Measurements from ENCODE around the gene TBC1D9B. TPM values are rescaled to one million over a fixed set of nuclear protein-coding genes. Genes with fewer than 3 reads are reported as not detected.

The TBC1D9B gene
- total and polyA plus RNA-seq, 9 of the 15 experiments (the other 6 are each of a cell fraction or from before 2014, with no cell fraction given): 2.9 to 59.1 (median 33.5) TPM

DNA sequence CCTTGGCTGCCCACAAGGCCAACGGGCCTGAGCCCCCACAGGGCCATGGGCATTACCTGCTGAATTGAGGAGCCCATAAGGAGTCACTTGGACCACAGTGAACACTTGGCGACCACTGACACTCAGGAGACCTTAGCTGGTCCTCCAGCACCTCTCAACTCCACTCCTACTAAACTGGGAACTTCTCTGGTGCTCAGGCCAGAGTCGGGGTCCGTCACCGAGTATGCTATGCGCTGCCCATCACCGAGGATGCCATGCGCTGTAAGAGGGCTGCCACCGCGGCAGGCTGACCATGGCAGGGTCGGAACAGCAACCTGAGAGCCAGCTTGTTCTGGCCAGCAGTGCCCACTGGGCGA, 87.6 kb downstream of the TBC1D9B start (continued):
- peak; percentile 80; the same call in 1 of the 2 replicates for TF ChIP-seq MTF1 (CRISPR knock-in tag; IDR thresholded peaks at IDR 0.05; ENCODE audit: borderline replicate concordance)
- TF ChIP-seq NCOA4 (IDR thresholded peaks at IDR 0.05; ENCODE audit: partially characterized antibody): no peak
- no peak for TF ChIP-seq SMAD1 (IDR thresholded peaks at IDR 0.05; ENCODE audit: low read depth, low read length, partially characterized antibody)
- no peak for TF ChIP-seq DDX20 (tag; IDR thresholded peaks at IDR 0.05; ENCODE audit: low read depth)
- TF ChIP-seq, protein P1, sequence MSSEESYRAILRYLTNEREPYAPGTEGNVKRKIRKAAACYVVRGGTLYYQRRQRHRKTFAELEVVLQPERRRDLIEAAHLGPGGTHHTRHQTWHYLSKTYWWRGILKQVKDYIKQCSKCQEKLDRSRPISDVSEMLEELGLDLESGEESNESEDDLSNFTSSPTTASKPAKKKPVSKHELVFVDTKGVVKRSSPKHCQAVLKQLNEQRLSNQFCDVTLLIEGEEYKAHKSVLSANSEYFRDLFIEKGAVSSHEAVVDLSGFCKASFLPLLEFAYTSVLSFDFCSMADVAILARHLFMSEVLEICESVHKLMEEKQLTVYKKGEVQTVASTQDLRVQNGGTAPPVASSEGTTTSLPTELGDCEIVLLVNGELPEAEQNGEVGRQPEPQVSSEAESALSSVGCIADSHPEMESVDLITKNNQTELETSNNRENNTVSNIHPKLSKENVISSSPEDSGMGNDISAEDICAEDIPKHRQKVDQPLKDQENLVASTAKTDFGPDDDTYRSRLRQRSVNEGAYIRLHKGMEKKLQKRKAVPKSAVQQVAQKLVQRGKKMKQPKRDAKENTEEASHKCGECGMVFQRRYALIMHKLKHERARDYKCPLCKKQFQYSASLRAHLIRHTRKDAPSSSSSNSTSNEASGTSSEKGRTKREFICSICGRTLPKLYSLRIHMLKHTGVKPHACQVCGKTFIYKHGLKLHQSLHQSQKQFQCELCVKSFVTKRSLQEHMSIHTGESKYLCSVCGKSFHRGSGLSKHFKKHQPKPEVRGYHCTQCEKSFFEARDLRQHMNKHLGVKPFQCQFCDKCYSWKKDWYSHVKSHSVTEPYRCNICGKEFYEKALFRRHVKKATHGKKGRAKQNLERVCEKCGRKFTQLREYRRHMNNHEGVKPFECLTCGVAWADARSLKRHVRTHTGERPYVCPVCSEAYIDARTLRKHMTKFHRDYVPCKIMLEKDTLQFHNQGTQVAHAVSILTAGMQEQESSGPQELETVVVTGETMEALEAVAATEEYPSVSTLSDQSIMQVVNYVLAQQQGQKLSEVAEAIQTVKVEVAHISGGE (CRISPR knock-in tag; IDR thresholded peaks at IDR 0.05): no peak
- no peak for TF ChIP-seq ZNF124 (CRISPR knock-in tag; IDR thresholded peaks at IDR 0.05)
- no peak for TF ChIP-seq ZNF347 (CRISPR knock-in tag; IDR thresholded peaks at IDR 0.05; ENCODE audit: low read depth)
- TF ChIP-seq SRSF3 (IDR thresholded peaks at IDR 0.05; ENCODE audit: insufficient read depth, low read length): 0 out of 2 replicates have a peak, but pooled peaks have one; percentile 15
- TF ChIP-seq DPF2 (IDR thresholded peaks at IDR 0.05): no peak
- no peak for TF ChIP-seq SAFB2 (IDR thresholded peaks at IDR 0.05; ENCODE audit: borderline replicate concordance, low read depth, low read length, severe bottlenecking)
- TF ChIP-seq, protein P2, sequence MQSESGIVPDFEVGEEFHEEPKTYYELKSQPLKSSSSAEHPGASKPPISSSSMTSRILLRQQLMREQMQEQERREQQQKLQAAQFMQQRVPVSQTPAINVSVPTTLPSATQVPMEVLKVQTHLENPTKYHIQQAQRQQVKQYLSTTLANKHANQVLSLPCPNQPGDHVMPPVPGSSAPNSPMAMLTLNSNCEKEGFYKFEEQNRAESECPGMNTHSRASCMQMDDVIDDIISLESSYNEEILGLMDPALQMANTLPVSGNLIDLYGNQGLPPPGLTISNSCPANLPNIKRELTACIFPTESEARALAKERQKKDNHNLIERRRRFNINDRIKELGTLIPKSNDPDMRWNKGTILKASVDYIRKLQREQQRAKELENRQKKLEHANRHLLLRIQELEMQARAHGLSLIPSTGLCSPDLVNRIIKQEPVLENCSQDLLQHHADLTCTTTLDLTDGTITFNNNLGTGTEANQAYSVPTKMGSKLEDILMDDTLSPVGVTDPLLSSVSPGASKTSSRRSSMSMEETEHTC (IDR thresholded peaks at IDR 0.05): no peak
- no peak for TF ChIP-seq TBP (optimal IDR thresholded peaks at IDR 0.05; ENCODE audit: low read depth, low read length)
- no peak for TF ChIP-seq TCF7L2 (IDR thresholded peaks at IDR 0.05; ENCODE audit: low read depth, low read length)
- TF ChIP-seq TOE1 (IDR thresholded peaks at IDR 0.05; ENCODE audit: borderline replicate concordance): no peak
- TF ChIP-seq TOE1 (CRISPR knock-in tag; IDR thresholded peaks at IDR 0.05; ENCODE audit: borderline replicate concordance, low read depth): no peak
- TF ChIP-seq, protein P3, sequence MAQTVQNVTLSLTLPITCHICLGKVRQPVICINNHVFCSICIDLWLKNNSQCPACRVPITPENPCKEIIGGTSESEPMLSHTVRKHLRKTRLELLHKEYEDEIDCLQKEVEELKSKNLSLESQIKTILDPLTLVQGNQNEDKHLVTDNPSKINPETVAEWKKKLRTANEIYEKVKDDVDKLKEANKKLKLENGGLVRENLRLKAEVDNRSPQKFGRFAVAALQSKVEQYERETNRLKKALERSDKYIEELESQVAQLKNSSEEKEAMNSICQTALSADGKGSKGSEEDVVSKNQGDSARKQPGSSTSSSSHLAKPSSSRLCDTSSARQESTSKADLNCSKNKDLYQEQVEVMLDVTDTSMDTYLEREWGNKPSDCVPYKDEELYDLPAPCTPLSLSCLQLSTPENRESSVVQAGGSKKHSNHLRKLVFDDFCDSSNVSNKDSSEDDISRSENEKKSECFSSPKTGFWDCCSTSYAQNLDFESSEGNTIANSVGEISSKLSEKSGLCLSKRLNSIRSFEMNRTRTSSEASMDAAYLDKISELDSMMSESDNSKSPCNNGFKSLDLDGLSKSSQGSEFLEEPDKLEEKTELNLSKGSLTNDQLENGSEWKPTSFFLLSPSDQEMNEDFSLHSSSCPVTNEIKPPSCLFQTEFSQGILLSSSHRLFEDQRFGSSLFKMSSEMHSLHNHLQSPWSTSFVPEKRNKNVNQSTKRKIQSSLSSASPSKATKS (CRISPR knock-in tag; IDR thresholded peaks at IDR 0.05): no peak
- no peak for TF ChIP-seq PPARD (CRISPR knock-in tag; IDR thresholded peaks at IDR 0.05)
- TF ChIP-seq, protein P4, sequence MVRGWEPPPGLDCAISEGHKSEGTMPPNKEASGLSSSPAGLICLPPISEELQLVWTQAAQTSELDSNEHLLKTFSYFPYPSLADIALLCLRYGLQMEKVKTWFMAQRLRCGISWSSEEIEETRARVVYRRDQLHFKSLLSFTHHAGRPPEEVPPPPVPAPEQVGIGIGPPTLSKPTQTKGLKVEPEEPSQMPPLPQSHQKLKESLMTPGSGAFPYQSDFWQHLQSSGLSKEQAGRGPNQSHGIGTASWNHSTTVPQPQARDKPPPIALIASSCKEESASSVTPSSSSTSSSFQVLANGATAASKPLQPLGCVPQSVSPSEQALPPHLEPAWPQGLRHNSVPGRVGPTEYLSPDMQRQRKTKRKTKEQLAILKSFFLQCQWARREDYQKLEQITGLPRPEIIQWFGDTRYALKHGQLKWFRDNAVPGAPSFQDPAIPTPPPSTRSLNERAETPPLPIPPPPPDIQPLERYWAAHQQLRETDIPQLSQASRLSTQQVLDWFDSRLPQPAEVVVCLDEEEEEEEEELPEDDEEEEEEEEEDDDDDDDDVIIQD (CRISPR knock-in tag; IDR thresholded peaks at IDR 0.05): no peak
- TF ChIP-seq ZNF384 (IDR thresholded peaks at IDR 0.05; ENCODE audit: low read depth, low read length): no peak
- TF ChIP-seq TAL1 (IDR thresholded peaks at IDR 0.05): no peak
- TF ChIP-seq NR2C1 (IDR thresholded peaks at IDR 0.05): no peak
- TF ChIP-seq NR2C1 (tag; IDR thresholded peaks at IDR 0.05): peak; percentile 51

All from K562 (cell line).